Fibroblast of skin of abdomen (primary cell): ENCODE data around the gene TMEM273.

Experiments
- DNase-seq: peaks from one replicate; pipeline ENCODE4 v3.0.0-alpha.2; 2013

The TMEM273 gene

GRCh38 chr10:49175587-49176309, 12.4 kb downstream of the TMEM273 start:
- no peak for DNase-seq

- DNase-seq = no peak
Measured at GRCh38 chr10:49174926-49175500, 13.2 kb downstream of the TMEM273 start.

- DNase-seq = no peak
Measured at GRCh38 chr10:49174261-49174925, 13.8 kb downstream of the TMEM273 start.

GRCh38 chr10:49173853-49174252, 14.3 kb downstream of the TMEM273 start:
- no peak for DNase-seq

- DNase-seq = no peak
Measured at GRCh38 chr10:49173201-49173772, 14.9 kb downstream of the TMEM273 start.

- no peak for DNase-seq
Measured at GRCh38 chr10:49172777-49173132, 15.4 kb downstream of the TMEM273 start.

GRCh38 chr10:49172061-49172776, 16.0 kb downstream of the TMEM273 start:
- DNase-seq = no peak

- DNase-seq = no peak
Measured at GRCh38 chr10:49171326-49172060, 16.7 kb downstream of the TMEM273 start.

- DNase-seq = no peak
Measured at GRCh38 chr10:49170632-49171325, 17.4 kb downstream of the TMEM273 start.

- no peak for DNase-seq
Measured at GRCh38 chr10:49169776-49170175, 18.4 kb downstream of the TMEM273 start.

GRCh38 chr10:49168831-49169500, 19.2 kb downstream of the TMEM273 start:
- peak; percentile 10 for DNase-seq

GRCh38 chr10:49168171-49168540, 20.0 kb downstream of the TMEM273 start:
- DNase-seq = no peak

GRCh38 chr10:49167425-49168170, 20.6 kb downstream of the TMEM273 start:
- no peak for DNase-seq

GRCh38 chr10:49166484-49167400, 21.4 kb downstream of the TMEM273 start:
- no peak for DNase-seq

- DNase-seq = no peak
Measured at GRCh38 chr10:49165821-49166483, 22.2 kb downstream of the TMEM273 start.

- DNase-seq = no peak
Measured at GRCh38 chr10:49165259-49165658, 22.9 kb downstream of the TMEM273 start.

GRCh38 chr10:49164559-49165188, 23.5 kb downstream of the TMEM273 start:
- peak; percentile 35 for DNase-seq

- peak; percentile 76 for DNase-seq
Measured at GRCh38 chr10:49163741-49164140, 24.4 kb downstream of the TMEM273 start.
